SK-N-SH treated with all-trans-retinoic acid at 6 μM for 48 hours (cell line): ENCODE measurements around the gene TOP2A.

ENCODE experiments used
- ATAC-seq: fragments of 200-7000 bp; cut with Tn5 transposase; 3 replicates; pipeline ENCODE4 v1.9.1; 2020; ENCODE audit warnings: mild to moderate bottlenecking, moderate library complexity
- ARNTL ChIP-seq: fragments of 450-650 bp; formaldehyde crosslinking; IDR thresholded peaks from 2 replicates; pipeline ENCODE4 v1.5.0; 2020; ENCODE audit warnings: low read depth, mild to moderate bottlenecking, moderate library complexity, borderline replicate concordance
- BACH2 ChIP-seq: fragments of 250-450 bp; sonication (Bioruptor Pico); IDR thresholded peaks from 2 replicates; pipeline ENCODE4 v1.9.0; 2021; ENCODE audit warnings: mild to moderate bottlenecking, borderline replicate concordance
- CREB5 ChIP-seq: fragments of 250-450 bp; sonication (Bioruptor Pico); IDR thresholded peaks from 2 replicates; pipeline ENCODE4 v1.5.1; 2020; ENCODE audit warnings: low read depth, mild to moderate bottlenecking, moderate library complexity
- ESRRG ChIP-seq: fragments of 250-450 bp; sonication (Bioruptor Pico); IDR thresholded peaks from 2 replicates; pipeline ENCODE4 v1.6.1; 2021; ENCODE audit warnings: mild to moderate bottlenecking
- GLIS3 ChIP-seq: fragments of 250-450 bp; sonication (Bioruptor Pico); IDR thresholded peaks from 2 replicates; pipeline ENCODE4 v1.5.0; 2020; ENCODE audit warnings: mild to moderate bottlenecking, moderate library complexity
- ISL1 ChIP-seq: fragments of 250-450 bp; sonication (Bioruptor Pico); IDR thresholded peaks from 2 replicates; pipeline ENCODE4 v2.1.2; 2022; ENCODE audit warnings: mild to moderate bottlenecking, moderate library complexity
- PATZ1 ChIP-seq: fragments of 250-450 bp; sonication (Bioruptor Pico); IDR thresholded peaks from 2 replicates; pipeline ENCODE4 v1.8.0; 2020; ENCODE audit warnings: mild to moderate bottlenecking, moderate library complexity, borderline replicate concordance
- POU6F1 ChIP-seq: fragments of 250-450 bp; sonication (Bioruptor Pico); IDR thresholded peaks from 2 replicates; pipeline ENCODE4 v1.8.0; 2021; ENCODE audit warnings: low read depth, mild to moderate bottlenecking, moderate library complexity, borderline replicate concordance
- PPARA ChIP-seq: fragments of 250-450 bp; sonication (Bioruptor Pico); IDR thresholded peaks from 2 replicates; pipeline ENCODE4 v1.5.0; 2020; ENCODE audit warnings: mild to moderate bottlenecking, borderline replicate concordance
- RARB ChIP-seq: fragments of 250-450 bp; sonication (Bioruptor Pico); IDR thresholded peaks from 2 replicates; pipeline ENCODE4 v1.8.0; 2021; ENCODE audit warnings: mild to moderate bottlenecking, moderate library complexity
- SNAI2 ChIP-seq: fragments of 250-450 bp; sonication (Bioruptor Pico); IDR thresholded peaks from 2 replicates; pipeline ENCODE4 v1.5.0; 2020; ENCODE audit warnings: mild to moderate bottlenecking, moderate library complexity
- TCF4 ChIP-seq: fragments of 250-450 bp; sonication (Bioruptor Pico); IDR thresholded peaks from 2 replicates; pipeline ENCODE4 v1.8.0; 2021; ENCODE audit warnings: mild to moderate bottlenecking, moderate library complexity, borderline replicate concordance
- TSHZ2 ChIP-seq: fragments of 250-450 bp; sonication (Bioruptor Pico); IDR thresholded peaks from 2 replicates; pipeline ENCODE4 v1.5.0; 2020; ENCODE audit warnings: mild to moderate bottlenecking, moderate library complexity
- ZFP3 ChIP-seq: fragments of 250-450 bp; sonication (Bioruptor Pico); IDR thresholded peaks from 2 replicates; pipeline ENCODE4 v1.5.0; 2020; ENCODE audit warnings: mild to moderate bottlenecking, moderate library complexity
- ZNF565 ChIP-seq: fragments of 450-650 bp; formaldehyde crosslinking; conservative IDR thresholded peaks from 2 replicates; pipeline ENCODE4 v1.5.0; 2020; ENCODE audit warnings: low read depth, mild to moderate bottlenecking, moderate library complexity

The TOP2A gene

GRCh38 chr17:40417609-40418427 lies at the start of gene TOP2A:
TOP2A (minus strand) TSS chr17:40417896; CDS start chr17:40417791, 105 bp downstream.
- peak; percentile 96 for ATAC-seq
- TF ChIP-seq GLIS3 (no peak), TSHZ2 (CRISPR knock-in tag) (no peak), ZNF565 (CRISPR knock-in tag) (0 out of 2 replicates have a peak, but pooled peaks have one; percentile 13), ZFP3 (CRISPR knock-in tag) (no peak)

- ATAC-seq, result no peak
- TF ChIP-seq ESRRG (CRISPR knock-in tag), result no peak
- TF ChIP-seq SNAI2, result no peak
- no peak for TF ChIP-seq ARNTL (CRISPR knock-in tag)
- no peak for TF ChIP-seq CREB5 (CRISPR knock-in tag)
- no peak for TF ChIP-seq TSHZ2 (CRISPR knock-in tag)
- no peak for TF ChIP-seq POU6F1 (CRISPR knock-in tag)
- no peak for TF ChIP-seq RARB (CRISPR knock-in tag)
- TF ChIP-seq ZFP3 (CRISPR knock-in tag), result no peak
- TF ChIP-seq PATZ1, result no peak
- no peak for TF ChIP-seq PPARA
- TF ChIP-seq ZNF565 (CRISPR knock-in tag), result no peak
- TF ChIP-seq BACH2 (CRISPR knock-in tag), result no peak
- no peak for TF ChIP-seq TCF4 (CRISPR knock-in tag)
Measured at GRCh38 chr17:40467281-40467867, 49.7 kb upstream of the TOP2A start.

GRCh38 chr17:40466298-40466971 lies 48.7 kb upstream of the TOP2A start:
- ATAC-seq, result no peak
- TF ChIP-seq RARB (CRISPR knock-in tag) (no peak), GLIS3 (no peak), ARNTL (CRISPR knock-in tag) (no peak), ISL1 (CRISPR knock-in tag) (no peak), CREB5 (CRISPR knock-in tag) (no peak)
